Glutamatergic neuron (in vitro differentiated cells): Measurements from ENCODE around the gene PNPLA2. TPM values are rescaled to one million over a fixed set of nuclear protein-coding genes. Genes with fewer than 3 reads are reported as not detected.

ENCODE experiments used
- DNase-seq: peaks from one replicate; pipeline ENCODE4 v3.0.0; 2022
- H3K27ac Mint-ChIP-seq: one replicate; pipeline ENCODE4 v1.8.0; 2020; ENCODE audit warnings: mild to moderate bottlenecking, mixed read lengths, inconsistent platforms; ENCODE audit not compliant: unreplicated experiment
- H3K27me3 Mint-ChIP-seq: one replicate; pipeline ENCODE4 v1.8.0; 2020; ENCODE audit warnings: mild to moderate bottlenecking, moderate library complexity, mixed read lengths, inconsistent platforms; ENCODE audit not compliant: unreplicated experiment
- H3K36me3 Mint-ChIP-seq: one replicate; pipeline ENCODE4 v1.8.0; 2020; ENCODE audit warnings: mild to moderate bottlenecking, mixed read lengths, inconsistent platforms; ENCODE audit not compliant: unreplicated experiment
- H3K4me1 Mint-ChIP-seq: one replicate; pipeline ENCODE4 v1.8.0; 2020; ENCODE audit warnings: mild to moderate bottlenecking, low read depth, mixed read lengths, inconsistent platforms; ENCODE audit not compliant: unreplicated experiment
- H3K4me3 Mint-ChIP-seq: one replicate; pipeline ENCODE4 v1.8.0; 2020; ENCODE audit warnings: mild to moderate bottlenecking, mixed read lengths, inconsistent platforms; ENCODE audit not compliant: unreplicated experiment
- H3K9me3 Mint-ChIP-seq: one replicate; pipeline ENCODE4 v1.8.0; 2020; ENCODE audit warnings: mild to moderate bottlenecking, moderate library complexity, mixed read lengths, inconsistent platforms; ENCODE audit not compliant: unreplicated experiment
- total RNA-seq: library from RNA; stranded (reverse); fragmentation: NEBNext Ultra II Directional; extraction: Animal tissue kit (Norgen Biotek cat#: 25700); gene quantifications from one replicate; pipeline ENCODE4 v1.2.1, GENCODE V29; 2021; ENCODE audit not compliant: unreplicated experiment
- TF ChIP-seq, protein P1 (sequence below): fragments of 200-600 bp; sonication (generic); IDR thresholded peaks from one replicate; pipeline ENCODE4 v1.5.0; 2021; ENCODE audit not compliant: partially characterized antibody, unreplicated experiment

PNPLA2 gene
- total RNA-seq, 1 donor from 2014 or later = 32.3 TPM

DNA sequence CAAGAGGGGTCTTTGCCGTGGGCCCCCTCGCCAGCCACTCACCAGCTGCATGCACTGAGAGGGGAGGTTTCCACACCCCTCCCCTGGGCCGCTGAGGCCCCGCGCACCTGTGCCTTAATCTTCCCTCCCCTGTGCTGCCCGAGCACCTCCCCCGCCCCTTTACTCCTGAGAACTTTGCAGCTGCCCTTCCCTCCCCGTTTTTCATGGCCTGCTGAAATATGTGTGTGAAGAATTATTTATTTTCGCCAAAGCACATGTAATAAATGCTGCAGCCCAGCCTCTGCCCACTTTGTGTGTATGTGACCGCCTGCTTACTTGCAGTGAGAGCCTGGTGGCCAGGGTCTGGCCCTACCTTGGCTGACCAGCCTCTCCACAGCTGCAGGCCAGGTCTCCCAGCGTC lies 6.2 kb downstream of the PNPLA2 start:
- peaks cover 5% of the 10 kb centered on the region for H3K9me3 Mint-ChIP-seq
- peak; percentile 15 for DNase-seq
- no peak overlapping the region for H3K4me3 Mint-ChIP-seq
- H3K36me3 Mint-ChIP-seq = no peaks in the 10 kb centered on the region
- peak overlapping the region; percentile 17 for H3K27ac Mint-ChIP-seq
- peaks cover 8% of the 10 kb centered on the region for H3K4me1 Mint-ChIP-seq
- peaks cover 13% of the 10 kb centered on the region for H3K27me3 Mint-ChIP-seq
- TF ChIP-seq, protein P1, sequence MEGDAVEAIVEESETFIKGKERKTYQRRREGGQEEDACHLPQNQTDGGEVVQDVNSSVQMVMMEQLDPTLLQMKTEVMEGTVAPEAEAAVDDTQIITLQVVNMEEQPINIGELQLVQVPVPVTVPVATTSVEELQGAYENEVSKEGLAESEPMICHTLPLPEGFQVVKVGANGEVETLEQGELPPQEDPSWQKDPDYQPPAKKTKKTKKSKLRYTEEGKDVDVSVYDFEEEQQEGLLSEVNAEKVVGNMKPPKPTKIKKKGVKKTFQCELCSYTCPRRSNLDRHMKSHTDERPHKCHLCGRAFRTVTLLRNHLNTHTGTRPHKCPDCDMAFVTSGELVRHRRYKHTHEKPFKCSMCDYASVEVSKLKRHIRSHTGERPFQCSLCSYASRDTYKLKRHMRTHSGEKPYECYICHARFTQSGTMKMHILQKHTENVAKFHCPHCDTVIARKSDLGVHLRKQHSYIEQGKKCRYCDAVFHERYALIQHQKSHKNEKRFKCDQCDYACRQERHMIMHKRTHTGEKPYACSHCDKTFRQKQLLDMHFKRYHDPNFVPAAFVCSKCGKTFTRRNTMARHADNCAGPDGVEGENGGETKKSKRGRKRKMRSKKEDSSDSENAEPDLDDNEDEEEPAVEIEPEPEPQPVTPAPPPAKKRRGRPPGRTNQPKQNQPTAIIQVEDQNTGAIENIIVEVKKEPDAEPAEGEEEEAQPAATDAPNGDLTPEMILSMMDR = no peak

DNA sequence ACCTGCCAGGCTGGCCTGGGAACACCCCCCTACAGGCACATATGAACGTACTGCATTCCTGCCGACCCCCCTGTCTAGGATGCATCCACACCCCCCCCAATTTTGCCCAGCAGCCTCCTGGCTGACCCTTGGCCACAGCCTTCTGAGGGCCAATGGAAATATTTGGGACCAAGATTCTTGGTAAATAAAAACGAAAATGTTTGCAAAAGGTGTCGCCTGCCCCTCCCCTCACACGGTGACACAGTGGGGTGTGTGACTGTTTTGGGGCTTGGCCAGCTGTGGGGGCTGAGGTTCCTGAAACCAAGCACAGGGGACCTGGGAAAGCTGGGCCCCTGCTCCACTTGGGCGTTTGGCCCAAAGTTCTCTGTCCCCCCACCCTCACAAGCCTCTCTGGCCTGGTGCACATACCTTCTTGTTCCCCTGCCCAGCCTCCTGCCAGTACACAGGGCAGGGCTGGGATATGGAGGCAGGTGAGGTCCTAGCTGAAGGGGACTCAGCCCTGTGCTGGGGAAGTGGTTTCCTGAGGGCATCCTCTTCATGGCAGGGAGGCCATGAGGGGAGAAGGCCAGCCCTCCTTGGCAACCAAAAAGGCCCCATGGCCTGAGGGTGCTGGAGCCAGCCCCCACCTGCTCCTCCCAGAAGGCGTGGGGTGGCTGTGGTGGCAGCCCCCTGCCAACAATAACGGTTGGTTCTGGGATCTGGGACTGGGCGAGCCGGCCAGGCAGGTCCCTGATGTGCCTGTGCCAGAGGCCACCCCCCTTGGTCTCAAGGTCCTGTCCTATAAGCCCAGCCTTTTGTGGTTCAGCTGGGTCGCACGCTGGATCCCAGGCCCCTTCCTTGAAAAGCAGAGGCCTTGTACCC lies 6.9 kb downstream of the PNPLA2 start:
- no peak for DNase-seq
- Mint-ChIP-seq H3K9me3 (peaks cover 5% of the 10 kb centered on the region), H3K27me3 (peaks cover 13% of the 10 kb centered on the region), H3K27ac (peak overlapping the region; percentile 17), H3K4me1 (peaks cover 8% of the 10 kb centered on the region), H3K36me3 (no peaks in the 10 kb centered on the region), H3K4me3 (no peak overlapping the region)
- TF ChIP-seq, protein P1 = no peak

DNA sequence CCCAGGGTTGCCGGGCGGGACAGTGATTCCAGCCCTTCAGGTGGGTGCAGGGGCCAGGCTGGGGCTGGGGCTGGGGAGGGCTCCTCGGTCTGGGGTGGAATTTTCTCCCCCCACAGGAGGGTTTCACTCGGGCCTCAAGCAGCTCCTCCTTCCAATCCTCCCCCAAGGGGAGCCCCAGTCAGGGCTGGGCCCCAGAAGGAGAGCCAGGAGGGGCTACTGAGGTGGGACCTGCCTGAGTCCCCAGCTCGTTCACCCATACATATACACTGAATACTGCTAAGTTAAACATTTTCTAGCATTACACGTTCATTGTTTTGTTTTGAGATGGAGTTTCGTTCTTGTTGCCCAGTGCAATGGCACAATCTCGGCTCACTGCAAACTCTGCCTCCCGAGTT lies 7.5 kb downstream of the PNPLA2 start:
- Mint-ChIP-seq H3K4me3 (peak overlapping the region; percentile 74), H3K27me3 (peaks cover 14% of the 10 kb centered on the region), H3K9me3 (peaks cover 5% of the 10 kb centered on the region), H3K36me3 (no peaks in the 10 kb centered on the region), H3K27ac (no peak overlapping the region), H3K4me1 (peaks cover 8% of the 10 kb centered on the region)
- no peak for DNase-seq
- TF ChIP-seq, protein P1 = no peak

DNA sequence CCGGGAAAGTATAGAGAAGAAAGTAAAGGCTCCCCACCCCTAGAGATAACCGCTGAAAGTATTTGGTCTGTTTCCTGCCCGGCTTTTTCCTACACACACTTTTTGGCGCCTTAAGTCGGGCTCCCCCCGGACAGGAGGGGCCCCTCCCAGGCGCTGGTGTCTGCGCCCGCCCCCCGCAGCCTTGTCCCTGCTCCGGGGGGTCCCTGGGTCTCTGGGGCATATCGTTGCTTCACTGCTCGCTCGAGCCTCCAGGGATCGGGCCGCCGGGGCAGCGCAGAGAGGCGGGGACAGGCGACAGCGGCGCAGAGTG lies 8.1 kb downstream of the PNPLA2 start:
- TF ChIP-seq, protein P1 = no peak
- peaks cover 10% of the 10 kb centered on the region for H3K4me1 Mint-ChIP-seq
- peaks cover 17% of the 10 kb centered on the region for H3K27me3 Mint-ChIP-seq
- peaks cover 7% of the 10 kb centered on the region for H3K9me3 Mint-ChIP-seq
- no peak for DNase-seq
- no peaks in the 10 kb centered on the region for H3K36me3 Mint-ChIP-seq
- no peak overlapping the region for H3K27ac Mint-ChIP-seq
- peak overlapping the region; percentile 74 for H3K4me3 Mint-ChIP-seq

DNA sequence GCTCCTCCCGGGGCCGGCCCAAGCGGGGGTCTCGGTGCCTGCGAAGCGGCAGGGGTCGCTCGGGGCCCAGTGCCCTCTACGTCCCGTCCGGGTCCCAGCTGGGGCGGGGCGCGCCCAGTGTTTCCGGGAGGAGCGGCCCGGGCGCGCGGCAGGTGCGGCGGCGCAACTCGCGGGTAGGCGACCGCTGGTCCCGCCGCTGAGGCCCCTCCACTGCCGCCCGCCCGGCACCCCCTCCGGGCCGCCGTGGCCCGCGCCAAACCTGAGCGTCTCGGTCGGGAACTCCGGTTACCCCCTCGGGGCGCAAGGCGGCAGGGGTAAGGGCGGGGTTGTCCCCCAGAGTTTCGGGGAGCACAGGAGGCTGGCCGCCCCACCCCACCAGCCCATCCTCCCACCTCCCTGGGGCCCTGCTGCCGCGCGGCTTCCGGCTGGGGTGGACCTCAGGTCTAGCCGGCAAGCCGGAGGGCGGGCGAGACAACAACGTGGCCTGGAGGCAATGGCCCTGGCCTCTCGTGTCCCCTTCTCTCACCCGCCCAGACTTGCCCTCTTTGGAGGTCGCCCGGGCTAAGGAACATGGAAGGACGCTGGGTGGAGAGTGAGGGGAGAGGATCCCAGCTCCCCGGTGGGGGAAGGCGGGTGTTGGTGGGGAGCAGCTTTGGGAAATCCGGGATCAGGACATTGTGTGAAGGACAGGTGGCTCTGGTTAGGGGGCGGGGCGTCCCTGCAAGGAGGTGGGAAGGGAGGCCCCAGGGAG lies 8.6 kb downstream of the PNPLA2 start:
- peak; percentile 53 for DNase-seq
- H3K4me1 Mint-ChIP-seq = peaks cover 11% of the 10 kb centered on the region
- TF ChIP-seq, protein P1 = no peak
- H3K9me3 Mint-ChIP-seq = peaks cover 7% of the 10 kb centered on the region
- no peak overlapping the region for H3K27ac Mint-ChIP-seq
- H3K36me3 Mint-ChIP-seq = no peaks in the 10 kb centered on the region
- peak overlapping the region; percentile 71 for H3K4me3 Mint-ChIP-seq
- H3K27me3 Mint-ChIP-seq = peaks cover 17% of the 10 kb centered on the region
